ENCODE data around the gene GPC5.
A peak's percentile ranks its signal among the peaks of the same experiment; 100 is the strongest.
"Not testable (repeated sequence)": the region's sequence is repeated elsewhere in the genome, so short reads cannot be mapped to it uniquely, and the experiment has no call there.

GPC5 gene
- long read RNA-seq, donor 1 = 0 reads
- long read RNA-seq, donor 2, partial matches to known transcripts = 10 of 10 reads
- long read RNA-seq, donor 2, other reads (novel, unspliced or antisense) = 0 of 10 reads
- long read RNA-seq, donor 3, partial matches to known transcripts = 5 of 5 reads
- long read RNA-seq, donor 3, other reads (novel, unspliced or antisense) = 0 of 5 reads
- long read RNA-seq, donor 4, partial matches to known transcripts = 8 of 8 reads
- long read RNA-seq, donor 4, other reads (novel, unspliced or antisense) = 0 of 8 reads
- long read RNA-seq, donor 5 = 0 reads
- long read RNA-seq, donor 6, partial matches to known transcripts = 6 of 6 reads
- long read RNA-seq, donor 6, other reads (novel, unspliced or antisense) = 0 of 6 reads
- long read RNA-seq, donor 7, partial matches to known transcripts = 23 of 23 reads
- long read RNA-seq, donor 7, other reads (novel, unspliced or antisense) = 0 of 23 reads
- long read RNA-seq, donor 8, partial matches to known transcripts = 11 of 11 reads
- long read RNA-seq, donor 8, other reads (novel, unspliced or antisense) = 0 of 11 reads

- peak; percentile 87 for DNase-seq
Measured at GRCh38 chr13:91398413-91399188, at the start of gene GPC5. Gene GPC5 (plus strand): TSS chr13:91398621.

GRCh38 chr13:91348906-91349435 lies 49.5 kb upstream of the GPC5 start:
- DNase-seq = peak; percentile 92

GRCh38 chr13:91349992-91350911 lies 48.2 kb upstream of the GPC5 start:
- DNase-seq = no peak

GRCh38 chr13:91351123-91351522 lies 47.3 kb upstream of the GPC5 start:
- DNase-seq = no peak

- no peak for DNase-seq
Measured at GRCh38 chr13:91351980-91352379, 46.4 kb upstream of the GPC5 start.

- DNase-seq = not testable (repeated sequence)
Measured at GRCh38 chr13:91352891-91353290, 45.5 kb upstream of the GPC5 start.

DNA sequence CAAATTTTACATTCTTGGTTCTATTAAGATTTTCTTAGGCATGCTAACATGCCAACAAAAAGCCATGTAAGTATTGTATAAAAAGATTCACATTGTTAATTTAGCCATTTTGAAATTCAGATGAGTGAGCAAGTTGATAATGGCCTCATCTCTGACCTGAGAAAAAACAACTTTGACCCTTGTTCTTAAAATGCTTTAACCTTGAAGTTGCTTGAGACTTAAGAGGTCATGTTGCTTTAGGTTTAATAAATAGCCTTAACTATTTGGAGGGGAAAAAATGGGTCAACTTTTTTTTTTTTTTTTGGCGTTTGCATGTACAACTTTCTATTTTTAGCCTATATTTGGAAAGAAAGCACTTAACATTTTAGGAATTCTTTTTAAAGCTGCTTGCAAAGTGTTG lies 44.9 kb upstream of the GPC5 start:
- DNase-seq = no peak

DNA sequence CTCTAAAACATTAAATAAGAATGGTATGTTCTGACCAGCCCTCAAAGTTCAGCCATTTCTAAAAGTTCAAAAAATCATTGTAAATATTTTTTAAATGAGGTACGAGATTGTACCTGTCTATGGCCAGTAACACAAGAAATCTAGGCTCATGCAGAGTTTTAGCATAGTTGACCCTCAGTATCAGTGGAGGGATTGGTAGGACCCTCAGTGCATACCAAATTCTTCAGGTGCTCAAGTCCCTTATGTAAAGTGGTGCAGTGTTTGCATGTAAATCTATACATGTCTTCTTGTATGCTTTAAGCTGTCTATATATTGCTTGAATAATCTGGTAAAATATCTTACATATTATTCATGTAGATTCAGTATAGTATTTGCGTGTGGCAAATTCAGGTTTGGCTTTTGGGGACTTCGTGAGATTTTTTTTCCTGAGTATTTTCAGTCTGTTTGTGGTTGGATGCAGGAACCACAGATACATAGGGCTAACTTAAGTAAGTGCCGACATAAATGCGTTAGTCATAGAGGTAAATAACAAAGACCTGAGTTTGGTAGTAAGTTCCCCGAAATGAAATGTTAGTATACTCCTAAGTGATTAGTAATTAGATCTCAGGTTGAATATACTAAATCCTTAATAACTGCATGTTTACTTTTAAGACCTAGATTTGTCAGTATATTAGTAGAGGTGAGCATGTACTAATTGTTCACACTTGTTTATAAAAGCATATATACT lies 43.2 kb upstream of the GPC5 start:
- no peak for DNase-seq

GRCh38 chr13:91355826-91356710 lies 42.4 kb upstream of the GPC5 start:
- no peak for DNase-seq

DNA sequence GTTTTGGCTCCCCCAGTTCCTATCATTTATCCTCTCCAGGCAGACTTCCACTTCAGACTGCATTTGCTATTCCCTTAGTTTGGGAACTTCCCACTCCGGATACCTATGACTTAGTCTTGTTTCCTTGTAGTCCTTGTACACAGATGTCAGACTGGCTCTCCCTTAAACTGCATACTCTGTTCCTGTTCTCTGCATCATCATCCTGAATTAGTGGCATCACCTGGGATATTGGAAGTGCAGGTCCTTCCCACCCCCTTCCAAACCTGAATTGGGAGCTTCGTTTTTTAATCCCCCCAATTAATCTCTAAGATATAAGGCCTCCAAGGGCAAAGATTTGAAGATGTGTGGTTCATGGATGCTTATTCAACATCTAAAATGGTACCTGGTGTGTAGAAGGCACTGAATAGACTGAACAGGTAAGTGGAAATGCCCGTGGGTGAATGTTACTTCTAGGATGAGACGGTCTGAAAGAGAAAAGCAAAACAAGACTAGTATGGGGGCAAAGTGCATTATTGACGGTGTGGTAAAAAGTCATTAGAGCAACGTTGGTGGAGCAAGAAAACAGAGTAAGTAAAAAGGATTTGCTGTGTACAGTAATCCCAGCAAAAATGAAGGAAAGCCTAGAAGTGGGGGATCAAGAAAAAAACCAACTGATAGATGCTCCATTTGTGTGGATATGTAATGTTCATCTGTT lies 41.4 kb upstream of the GPC5 start:
- DNase-seq = no peak

DNA sequence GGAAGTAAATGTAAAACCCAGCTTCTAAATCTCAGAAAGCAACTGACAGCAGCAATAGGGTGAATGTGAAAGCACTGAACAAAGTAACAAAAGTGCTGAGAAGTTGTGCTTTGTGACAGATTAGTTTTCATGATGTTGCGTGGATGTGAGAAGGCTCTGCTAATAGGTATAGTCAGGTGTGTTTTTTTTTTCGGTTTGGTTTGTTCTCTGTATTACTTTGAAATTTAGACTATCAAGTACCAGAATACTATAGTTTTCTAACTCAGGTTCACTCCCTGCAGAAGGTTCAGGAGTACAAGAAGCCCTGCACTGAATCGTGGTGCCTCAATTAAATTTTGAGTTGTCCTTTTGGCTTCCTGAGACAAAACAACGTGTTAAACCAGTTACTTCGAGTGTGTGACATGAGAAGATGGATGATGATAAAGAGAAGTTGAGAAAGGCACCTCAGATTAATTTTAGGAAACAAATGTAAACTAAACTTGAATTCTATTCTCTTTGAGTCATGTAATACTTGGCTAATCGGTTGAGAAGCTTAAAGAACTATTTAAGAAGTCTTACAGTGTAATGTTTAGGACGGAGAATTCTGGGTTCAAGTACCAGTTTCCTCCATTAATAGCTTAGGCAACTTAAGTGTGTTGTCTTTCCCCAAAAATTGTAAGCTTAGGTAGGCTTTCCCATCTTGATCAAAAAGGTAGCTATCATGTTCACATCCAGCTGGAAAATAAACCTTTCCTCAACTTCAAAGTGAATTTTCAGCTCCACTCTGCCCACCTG lies 40.6 kb upstream of the GPC5 start:
- DNase-seq = no peak

DNA sequence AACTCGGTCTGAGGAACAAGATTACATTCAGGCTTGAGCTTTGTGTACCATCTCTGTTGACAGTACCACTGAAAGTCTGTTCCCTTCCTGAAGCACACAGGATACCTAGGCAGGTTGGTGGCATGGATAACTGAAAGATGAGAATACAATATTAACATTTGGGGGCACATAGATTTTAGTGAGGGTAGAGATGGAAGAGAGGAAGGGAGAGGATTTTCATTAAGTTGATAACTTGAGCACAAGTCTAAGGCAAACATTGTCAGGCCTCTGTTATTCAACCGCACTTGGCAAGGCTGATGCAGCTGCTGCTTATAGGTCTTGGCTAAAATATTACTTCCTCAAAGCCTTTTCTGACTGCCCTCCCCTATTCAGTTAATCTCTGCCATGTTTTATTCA lies 40.0 kb upstream of the GPC5 start:
- DNase-seq = no peak

DNA sequence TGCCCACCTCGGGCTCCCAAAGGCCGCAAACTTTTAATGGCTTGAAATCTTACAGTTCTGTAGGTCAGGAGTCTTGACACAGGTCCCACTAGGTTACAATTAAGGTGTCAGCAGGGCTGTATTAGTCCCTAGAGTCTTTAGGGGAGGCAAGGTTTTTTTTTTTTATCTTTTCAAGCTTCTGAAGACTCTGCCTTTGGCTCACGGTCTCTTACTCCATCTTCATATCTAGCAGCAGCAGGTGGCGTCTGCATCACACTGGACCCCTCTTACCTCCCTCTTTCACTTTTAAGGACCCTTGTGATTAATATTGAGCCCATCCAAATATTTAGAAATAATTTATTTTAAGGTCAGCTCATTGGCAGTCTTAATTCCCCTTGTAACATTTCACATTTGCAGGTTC lies 39.3 kb upstream of the GPC5 start:
- no peak for DNase-seq

DNA sequence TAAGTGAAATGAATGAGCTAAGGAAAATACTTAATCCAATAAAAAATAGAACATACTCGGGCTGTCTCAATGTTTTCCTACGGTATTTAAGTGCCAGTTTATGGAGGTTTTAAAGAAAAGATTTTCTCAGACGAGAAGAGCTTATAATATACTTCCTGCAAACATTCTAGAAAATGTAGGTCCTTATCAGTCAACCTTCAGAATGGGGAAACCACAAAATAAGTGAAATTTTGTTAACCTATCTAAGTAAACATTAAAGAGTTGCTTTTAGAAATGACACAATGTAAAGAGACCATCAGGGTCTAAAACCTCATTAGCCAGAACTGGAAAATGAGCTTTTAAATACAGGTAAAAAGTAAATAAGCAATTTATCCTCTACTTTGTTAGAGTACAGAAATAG lies 38.8 kb upstream of the GPC5 start:
- no peak for DNase-seq

- DNase-seq = no peak
Measured at GRCh38 chr13:91360246-91360751, 38.1 kb upstream of the GPC5 start.

GRCh38 chr13:91361755-91362271 lies 36.6 kb upstream of the GPC5 start:
- DNase-seq = no peak

DNA sequence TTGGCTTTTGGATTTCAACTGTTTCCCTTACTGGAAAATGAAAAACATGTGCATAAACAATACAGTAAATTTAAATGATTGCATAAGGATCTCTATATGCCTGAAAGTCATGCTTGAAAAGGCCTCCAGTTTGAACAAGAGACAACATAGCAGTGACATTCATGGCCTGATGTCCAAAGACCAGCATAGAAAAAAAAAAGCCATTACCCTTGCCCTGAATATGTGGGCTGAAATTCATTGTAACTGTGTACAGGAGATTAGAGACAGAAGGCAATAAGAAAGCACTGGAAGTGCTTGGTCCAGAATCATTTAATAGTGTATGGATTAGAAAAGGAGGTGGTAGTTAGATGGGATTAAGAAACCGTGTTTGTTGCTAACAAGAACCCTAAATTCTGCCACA lies 35.5 kb upstream of the GPC5 start:
- no peak for DNase-seq

- DNase-seq = no peak
Measured at GRCh38 chr13:91368101-91368500, 30.3 kb upstream of the GPC5 start.
